GM19240 (cell line): ENCODE results near the gene RBBP8NL.

ENCODE experiments used
- DNase-seq: peaks from one replicate; pipeline ENCODE4 v3.0.0; 2011; ENCODE audit warnings: low spot score; ENCODE audit not compliant: insufficient read length

RBBP8NL gene

DNA sequence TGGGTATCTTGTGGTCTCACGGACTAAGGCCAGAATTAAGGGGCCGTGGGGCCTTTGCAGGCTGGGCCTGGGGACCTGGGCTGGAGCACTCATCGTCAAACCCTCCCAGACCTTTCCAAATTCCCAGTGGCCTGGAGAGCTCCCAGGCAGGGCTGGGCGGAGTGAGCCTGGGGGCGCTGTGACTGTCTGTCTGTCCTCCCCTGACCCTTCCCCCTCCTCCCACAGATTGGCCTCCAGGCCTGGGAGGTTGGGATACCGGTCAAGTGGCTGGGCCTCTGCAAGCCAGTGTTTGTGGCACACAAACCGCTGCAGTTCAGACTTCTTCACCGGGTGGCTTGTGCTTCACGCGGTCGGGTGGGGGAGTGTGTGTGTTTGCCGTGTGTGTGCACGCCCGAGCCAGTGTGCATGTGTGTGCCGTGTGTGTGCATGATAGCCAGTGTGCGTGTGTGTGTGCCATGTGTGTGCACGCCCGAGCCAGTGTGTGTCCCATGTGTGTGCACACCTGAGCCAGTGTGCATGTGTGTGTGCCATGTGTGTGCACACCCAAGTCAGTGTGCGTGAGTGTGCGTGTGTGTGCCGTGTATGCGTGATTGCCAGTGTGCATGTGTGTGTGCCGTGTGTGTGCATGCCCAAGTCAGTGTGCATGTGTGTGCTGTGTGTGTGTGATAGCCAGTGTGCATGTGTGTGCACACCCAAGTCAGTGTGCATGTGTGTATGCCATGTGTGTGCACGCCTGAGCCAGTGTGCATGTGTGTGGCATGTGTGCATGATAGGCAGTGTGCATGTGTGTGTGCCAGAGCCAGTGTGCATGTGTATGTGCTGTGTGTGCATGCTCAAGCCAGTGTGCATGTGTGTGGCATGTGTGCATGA is 6.3 kb downstream of the RBBP8NL start:
- no peak for DNase-seq

DNA sequence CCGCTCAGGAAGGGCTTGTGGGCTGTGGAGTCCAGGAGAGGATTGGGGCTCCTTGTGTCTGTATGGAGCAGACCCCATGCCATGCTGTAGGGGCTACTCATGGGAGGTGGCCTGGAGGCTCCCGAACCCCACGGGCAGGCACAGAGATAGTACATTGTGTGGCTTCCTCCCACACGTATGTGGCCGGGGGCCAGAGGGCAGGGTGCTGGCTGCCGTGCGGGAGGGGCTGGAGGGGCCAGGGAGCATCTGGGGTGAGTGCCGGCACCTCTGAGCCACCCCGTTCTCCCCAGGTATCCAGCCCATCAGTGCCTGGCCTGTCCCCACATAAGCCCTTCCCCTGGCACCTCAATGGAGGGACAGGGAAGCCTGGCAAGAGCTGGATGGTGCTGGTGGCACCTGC is 7.6 kb downstream of the RBBP8NL start:
- DNase-seq = no peak

DNA sequence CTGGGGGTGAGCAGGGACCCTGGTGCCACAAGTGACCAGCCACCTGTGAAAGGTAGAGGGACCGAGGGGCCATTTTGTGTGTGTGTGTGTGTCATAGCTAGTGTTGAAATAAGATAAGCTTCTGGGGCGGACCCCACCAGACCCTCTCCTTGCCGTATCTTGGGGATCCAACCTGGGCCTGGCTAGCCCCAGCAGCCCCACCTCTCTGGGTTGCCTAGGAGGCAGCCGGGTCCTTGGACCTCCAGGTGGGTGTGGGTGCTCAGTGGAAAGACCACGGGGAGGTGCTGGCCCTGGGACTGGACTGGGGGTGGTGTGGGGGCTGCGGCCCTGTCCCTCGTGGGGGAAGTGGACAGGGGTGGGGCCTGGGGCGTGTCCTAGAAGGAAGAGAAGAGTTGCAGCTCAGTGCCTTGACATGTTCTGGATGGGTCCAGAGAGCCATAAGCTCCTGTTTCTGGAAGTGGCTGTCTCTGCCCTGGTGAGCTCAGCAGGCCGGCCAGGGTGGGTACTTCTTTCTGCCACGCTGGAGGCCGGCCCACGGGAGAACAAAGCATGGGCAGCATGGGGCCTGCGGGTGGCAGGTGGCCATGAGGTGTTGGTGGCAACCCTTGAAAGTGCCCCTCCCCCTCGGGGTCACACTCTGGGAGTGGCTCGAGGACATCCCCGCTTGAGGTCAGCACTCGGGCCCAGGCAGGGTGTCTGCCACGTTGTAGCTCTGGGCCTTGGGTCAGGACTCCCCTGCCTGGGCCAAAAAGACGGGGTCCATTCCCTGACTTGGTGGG is 8.4 kb downstream of the RBBP8NL start:
- no peak for DNase-seq

DNA sequence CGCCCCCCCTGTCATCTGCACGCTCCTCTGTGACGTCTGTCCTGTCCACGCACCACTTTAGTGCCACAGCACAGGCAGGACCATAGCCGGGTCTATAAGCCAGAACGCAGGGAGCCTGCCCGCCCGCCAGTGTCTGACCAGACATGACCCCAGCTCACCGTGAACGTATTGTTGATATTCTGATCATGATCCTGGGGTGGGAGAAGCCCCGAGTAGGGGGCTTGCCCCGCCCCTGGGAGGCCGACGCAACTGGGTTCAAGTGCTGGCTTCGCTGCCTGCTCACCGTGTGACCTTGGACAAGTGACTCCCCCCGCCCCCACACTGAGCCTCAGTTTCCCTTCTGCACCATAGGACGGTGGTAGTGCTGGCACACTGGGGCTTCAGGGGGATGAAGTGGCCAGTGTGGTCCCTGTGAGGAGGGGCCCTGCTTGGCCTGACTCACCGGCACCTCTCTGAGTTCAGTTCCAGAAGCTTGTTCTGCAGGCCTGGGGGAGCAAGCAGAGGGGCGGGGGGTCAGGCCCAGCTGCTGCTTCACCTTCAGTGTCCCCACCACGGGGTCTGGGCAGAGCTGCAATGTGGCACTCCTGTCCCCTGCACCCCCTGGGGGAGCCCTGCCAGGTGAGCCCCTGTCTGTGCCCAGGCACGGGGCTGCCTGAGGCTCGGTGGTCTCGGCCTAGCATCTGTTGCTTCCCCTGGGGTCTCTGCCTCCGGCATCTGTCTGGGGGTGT is 9.2 kb downstream of the RBBP8NL start:
- DNase-seq = no peak

DNA sequence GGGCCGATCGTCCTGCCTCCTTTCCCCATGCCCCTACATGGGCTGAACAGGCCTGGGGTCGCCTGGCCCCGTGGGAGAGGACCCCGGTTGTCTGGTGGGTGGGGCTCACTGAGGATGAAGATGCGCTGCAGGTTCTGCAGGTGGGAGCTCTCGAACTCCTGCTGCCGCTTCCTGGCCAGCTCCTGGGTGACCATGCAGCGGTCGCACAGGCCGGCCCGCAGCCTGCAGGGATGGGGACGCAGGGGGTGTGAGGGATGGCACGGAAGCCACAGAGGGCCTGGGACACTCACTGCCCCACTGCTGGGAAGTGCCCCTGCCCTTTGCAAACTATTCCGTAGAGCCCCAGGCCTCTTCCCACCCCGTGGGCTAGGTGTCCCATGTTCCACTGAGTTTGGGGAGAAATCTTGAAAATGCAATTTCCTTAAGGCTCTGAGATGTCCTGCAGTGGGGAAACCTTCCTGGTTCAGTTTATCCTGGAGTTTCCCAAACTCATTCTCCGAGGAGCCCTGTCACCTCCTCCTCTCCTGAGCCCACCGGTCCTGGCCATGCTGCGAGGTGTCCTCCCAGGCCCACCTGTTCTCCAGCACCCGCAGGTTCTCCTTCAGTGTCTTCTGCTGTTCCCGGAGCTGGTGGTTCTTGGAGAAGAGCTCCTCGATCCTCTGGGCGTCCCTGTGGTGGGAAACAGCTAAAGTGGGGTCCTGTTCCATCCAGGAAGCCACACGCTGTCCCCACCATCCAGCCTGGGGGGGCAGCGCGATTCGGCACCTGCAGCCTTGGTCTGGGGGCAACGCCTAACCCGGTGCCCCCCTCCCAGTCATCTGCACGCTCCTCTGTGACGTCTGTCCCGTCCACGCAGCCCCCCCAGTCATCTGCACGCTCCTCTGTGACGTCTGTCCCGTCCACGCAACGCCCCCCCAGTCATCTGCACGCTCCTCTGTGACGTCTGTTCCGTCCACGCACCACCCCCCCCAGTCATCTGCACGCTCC is 10.4 kb downstream of the RBBP8NL start:
- DNase-seq = no peak

DNA sequence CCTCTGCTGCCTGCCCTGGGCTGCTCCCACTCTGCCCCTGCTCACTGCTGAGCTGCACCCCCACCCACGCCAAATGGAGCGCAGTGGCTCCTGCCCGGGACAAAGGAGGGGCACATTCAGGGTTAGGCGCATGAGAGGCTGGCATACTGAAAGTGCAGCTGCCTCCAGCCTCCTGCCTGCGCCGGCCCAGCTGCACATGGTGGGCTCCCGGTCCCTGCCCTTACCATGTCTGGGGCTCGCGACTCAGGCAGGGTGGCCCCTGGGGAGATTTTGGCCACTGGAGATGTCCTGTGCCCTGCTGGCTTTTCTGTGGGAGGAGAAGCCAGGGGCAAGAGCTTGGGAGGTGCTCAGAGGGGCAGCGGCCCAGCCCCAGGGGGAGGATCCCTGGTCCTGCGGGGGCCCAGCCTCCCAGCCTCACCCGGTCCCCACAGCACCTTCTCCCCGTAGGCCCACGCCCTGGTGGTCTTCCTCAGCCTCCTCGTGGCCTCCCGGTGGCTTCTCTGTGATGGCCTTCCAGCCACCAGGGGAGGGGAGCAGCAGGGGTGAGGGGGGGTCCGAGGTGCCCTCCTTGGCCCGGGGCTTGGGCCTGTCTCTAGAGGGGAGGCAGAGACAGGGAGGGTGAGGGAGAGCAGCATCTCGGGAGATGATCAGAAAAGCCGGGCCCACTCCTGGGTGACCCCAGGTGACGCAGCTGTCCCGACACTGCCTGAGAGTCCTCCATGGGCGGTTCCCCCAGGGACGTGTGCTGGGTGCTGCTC is 11.8 kb downstream of the RBBP8NL start:
- DNase-seq = no peak

DNA sequence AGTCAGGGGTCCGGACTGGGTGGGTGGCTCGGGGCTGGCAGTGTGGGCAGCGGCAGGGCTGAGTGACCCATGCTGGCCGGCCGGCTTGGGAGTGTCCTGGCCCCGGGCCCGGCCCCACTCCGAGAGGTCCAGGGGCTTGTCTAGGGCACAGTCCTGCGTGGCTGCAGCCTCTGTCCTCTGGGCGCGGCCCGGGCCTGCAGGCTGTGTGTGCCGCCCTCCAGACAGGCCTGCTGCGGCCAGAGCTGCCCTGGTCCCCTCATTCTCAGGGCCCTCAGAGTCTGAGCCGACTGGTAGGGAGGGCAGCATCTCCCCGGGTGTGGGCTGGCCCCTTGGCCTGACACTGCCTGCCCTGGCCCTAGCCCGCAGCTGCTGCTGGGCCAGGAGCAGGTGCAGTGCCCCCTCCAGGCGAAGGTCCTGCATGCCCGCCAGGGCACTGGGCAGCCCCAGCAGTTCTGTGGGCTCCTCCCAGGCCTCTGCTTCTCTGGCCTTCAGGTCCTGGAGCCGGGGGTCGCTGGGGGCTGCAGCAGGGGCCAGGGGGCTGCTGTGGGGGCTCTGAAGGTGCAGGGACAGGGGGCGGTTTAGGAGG is 13.3 kb downstream of the RBBP8NL start:
- DNase-seq = no peak

DNA sequence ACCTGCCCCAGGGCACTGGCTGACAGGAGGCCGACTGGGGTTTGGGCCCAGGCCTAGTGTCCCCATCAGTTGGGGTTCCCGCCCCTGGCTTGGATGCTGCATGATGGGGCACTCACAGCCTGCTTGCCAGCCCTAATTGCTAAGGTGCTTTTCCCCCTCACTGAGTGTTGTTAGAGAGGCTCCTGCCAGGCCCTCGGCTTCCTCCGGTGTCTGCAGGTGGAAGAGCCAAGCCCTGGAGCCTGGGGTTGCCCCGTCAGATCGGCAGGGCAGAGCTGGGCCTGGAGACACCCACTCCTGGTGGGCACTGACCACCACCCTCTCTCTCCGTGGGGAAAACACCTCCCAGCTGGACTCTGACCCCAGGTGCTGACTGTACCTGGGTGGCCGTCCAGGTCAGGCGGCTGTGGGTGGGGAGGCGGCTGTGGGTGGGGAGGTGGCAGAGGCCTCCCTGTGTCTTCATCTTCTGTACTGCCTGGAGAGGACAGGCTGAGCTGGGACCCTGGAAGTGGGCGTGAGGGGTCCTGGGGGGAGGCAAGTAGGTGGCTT is 14.2 kb downstream of the RBBP8NL start:
- DNase-seq = no peak

DNA sequence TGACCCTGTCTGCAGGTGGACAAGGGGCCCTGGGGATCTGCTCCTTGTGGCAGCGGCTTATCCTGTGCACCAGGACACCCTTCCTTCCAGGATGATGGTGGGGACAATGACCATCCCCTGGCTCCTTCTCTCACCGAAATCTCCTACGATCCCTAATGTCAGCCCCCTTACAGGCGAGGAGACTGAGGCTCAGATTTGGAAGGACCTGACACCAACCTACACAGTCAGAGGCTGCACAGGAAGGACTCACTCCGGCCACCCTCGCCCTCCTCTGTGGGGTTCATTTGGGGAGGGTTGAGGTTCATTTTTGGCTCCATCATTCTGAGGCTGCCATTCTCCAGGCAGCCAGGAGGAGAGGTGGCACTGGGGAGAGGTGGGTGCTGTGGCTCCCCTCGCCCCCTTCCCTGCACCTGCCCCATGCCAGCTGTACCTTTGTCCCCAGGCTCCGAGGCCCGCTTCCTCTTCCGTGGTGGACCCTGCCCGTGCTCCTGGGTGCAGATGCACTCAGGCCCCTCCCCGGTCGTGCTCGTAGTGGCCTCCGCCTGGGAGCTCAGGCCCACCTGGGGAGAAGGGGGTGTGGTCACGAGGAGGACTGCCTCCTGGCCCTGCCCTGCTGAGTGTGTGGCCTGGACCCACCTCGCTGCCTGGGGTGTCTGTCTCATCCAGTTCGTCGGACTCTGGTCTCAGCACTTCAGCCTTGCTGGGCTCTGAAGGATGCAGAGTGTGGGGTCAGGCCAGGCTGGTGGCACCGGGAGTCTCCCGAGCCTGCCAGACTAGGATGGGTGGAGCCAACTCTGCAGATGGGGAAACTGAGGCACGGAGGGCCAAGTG is 14.9 kb downstream of the RBBP8NL start:
- no peak for DNase-seq

DNA sequence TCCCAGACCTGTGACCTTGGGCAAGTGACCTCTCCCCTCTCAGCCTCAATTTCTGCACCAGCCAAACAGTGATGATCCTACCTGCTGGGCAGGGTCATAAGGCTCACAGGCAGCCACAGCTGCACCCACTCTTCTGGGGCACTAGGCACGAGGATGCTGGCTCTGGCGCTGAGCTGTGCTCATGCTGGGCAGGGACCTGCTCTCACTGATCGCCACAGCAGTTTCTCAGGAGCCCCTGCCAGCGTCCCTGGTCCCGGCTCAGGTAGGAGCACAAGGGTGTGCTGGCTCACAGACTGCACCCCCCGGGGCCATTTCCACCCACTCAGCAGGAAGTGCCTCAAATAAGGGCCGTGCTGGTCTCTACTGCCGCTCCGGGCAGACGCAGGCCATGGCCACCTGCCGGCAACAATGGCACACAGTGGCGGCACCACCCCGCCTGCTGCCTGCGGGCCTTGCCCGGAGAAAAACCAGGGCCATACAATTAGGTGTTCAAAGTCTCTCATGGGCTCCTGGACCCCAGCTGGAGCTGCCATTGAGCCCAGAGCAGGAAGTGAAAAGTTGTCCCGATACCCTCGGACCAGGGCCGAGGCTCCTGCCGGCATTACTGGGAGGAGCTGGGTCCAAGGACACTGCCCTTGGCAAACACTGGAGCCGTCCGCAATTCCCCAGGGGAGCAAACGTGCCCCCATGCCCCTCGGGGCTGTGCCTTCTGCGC is 15.7 kb downstream of the RBBP8NL start:
- DNase-seq = no peak

DNA sequence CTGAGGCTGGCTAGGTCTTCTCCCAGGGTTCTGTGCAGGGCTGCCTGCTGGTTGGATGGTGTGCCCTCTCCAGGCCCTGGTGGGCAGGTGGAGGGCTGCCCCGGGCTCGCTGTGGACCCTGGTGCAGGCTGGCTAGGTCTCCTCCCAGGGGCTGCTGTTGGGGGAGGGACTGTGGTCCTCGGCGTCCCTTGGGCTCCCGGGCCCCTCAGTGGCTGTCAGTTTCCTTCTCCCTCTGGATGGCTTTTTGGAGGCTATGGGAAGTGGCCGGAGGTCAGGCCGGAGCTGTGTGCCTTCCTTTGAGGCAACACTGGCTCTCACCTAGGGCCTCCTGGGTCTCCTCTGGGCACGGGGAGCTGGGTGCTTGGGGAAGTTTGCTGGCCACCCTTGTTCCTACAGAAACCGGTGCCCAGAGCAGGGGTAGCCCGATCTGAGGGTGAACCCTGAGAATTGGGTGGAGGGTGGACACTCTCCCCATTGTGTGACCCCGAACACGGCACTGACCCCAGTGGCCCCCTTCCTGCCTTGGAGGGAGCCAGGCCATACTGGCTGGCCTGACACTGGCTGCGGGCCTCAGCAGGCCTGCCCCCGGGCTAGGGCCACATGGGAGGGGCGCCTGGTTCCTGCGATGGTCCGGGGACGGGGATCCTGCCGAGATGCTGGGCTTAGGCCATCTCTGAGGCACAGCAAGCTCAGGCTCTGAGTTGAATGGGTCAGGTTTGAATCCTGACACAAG is 16.4 kb downstream of the RBBP8NL start:
- DNase-seq = no peak

DNA sequence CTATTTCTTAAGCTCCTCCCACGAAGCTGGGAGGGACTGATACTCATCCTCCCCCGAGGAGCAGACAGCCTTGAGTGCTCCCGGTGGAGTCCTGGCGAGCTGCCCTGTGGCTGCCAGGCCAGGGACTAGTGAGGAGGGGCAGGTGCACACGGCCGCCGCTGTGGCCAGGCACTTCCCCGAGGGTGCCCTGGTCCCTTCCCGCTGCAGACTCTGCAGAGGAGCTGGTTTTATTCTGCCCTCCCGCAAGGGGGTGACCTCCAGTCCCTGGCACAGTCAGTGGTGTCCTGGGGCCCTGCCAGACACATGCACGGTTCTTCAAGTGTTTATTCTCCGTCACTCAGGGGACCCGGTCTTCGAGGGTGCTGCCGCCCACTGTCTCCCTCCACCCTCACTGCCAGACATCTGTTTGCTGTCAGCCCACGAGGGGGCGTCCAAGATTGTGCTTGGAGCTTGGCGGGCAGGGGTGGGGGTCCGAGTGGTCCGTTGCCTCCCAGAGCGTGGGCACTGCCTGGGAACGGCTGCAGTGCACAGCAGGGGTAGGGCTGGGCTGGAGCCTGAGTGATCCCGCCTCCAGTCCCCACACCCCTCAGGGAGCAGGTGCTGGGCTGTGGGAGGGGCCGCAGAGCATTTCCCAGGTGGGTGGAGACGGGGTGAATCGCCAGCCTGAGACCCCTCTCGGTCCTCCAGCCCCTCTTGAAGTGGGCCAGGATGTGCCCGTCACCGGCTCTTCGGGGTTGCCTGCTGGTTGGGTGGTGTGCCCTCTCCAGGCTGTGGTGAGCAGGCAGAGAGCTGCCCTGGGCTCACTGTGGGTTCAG is 17.2 kb downstream of the RBBP8NL start:
- no peak for DNase-seq

DNA sequence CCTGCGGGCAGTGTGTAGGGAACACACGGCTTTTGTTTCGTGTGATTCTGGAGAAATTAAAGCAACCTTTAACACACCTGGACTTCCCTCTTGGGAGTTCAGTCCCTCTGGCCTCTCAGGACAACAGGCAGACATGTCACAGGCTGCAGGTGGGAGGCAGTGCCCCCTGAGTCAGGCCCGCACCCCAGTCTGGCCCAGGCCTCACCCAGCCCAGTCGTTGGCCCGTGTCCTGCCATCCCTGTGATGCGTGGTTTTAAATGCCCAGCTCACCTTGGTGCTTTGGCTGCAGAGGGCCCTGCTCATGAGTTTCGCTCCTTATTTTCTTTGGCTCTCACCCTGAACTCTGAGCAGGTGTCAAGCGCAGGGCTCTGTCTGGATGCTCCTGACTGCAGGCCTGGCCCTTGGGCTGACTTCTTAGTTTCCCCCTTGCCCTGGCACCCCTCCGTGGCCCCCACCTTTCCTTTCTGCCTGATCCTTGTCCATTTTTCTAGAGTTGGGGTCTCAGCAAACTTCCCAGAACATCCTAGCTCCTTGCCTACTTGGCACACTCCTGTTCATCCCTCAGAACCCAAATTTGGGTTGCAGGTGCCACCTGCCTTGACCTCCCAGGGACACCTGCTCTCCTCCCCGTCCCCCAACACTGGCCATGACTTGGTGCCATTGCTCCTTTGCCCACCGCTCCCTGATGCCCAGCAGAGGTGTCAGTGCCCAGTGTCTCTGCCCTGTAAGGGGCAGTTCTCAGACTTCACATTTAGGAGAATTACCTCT is 18.1 kb downstream of the RBBP8NL start:
- no peak for DNase-seq

DNA sequence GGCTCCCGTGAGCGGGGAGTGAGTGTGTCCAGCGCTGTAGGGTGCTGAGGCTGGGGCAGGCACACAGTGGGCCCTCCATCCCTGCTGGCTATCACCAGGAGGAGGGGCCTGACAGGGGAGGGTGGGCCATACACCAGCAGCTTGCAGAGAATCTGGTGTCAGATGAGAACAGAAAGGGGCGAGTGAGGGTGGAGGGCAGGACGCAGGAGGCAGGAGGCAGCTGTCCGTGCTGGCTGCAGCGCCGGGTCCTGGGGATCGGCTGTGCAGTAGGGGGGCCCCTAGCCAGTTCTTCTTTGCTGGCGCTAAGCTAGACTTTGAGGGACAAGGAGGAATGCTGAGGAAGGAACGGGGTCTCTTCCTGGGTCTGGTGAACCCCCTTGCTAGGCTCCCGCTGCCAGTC is 18.7 kb downstream of the RBBP8NL start:
- DNase-seq = no peak

DNA sequence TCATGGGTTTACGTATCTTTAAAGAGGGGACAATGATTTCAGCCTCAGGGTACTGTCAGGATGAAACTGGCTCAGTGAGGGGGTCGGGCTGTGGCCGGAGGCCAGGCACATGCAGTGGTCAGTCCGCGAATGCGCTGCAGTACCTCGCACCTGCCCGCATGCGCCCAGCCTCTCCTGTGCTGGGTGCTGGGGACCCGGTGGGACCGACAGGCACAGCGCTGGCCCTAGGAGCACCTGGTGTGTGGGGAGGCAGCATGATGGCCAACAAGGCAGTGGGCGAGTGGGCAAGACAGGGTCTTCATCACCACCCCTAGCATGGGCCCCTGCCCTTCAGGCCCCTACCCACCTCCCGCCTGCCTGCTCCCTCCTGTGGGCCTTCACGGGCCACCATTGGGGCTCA is 19.3 kb downstream of the RBBP8NL start:
- DNase-seq = no peak
